Naive thymus-derived CD8-positive, alpha-beta T cell (primary cell): ENCODE data around the gene CYBA. TPM values are rescaled to one million over a fixed set of nuclear protein-coding genes. Genes with fewer than 3 reads are reported as not detected.

Experiments
- ATAC-seq, 2 donors: fragments of 150-1000 bp; cut with Tn5 transposase in 1 of 2; sonication (Bioruptor Pico), chemical (Tn5 transposase) in 1 of 2; 1 replicate in 1 of 2; 2 replicates in 1 of 2; pipeline ENCODE4 v1.10.0; 2021; ENCODE audit warnings: mild to moderate bottlenecking in 2 of 2, moderate library complexity in 2 of 2
- POLR2A ChIA-PET: fragments of 350-600 bp; sonication (Branson Sonifier 250); formaldehyde crosslinking; loops from one replicate; lab custom pipeline; 2021; ENCODE audit warnings: antibody characterized with exemption; lab: Charles Lee
- DNase-seq, 10 donors: peaks; one replicate each; pipeline versions ENCODE4 v3.0.0 to v3.0.0-alpha.2; 2020 to 2022
- H3K27ac Mint-ChIP-seq, 10 donors: one replicate each; pipeline ENCODE4 v1.8.0; 2020 to 2022; ENCODE audit warnings: mild to moderate bottlenecking in 10 of 10, mixed read lengths in 10 of 10, moderate library complexity in 4 of 10, inconsistent platforms in 1 of 10
- H3K27me3 Mint-ChIP-seq, 5 donors: one replicate each; pipeline ENCODE4 v1.8.0; 2021 to 2022; ENCODE audit warnings: mixed read lengths in 5 of 5
- H3K36me3 Mint-ChIP-seq, 3 donors: one replicate each; pipeline ENCODE4 v1.8.0; 2020 to 2022; ENCODE audit warnings: mixed read lengths in 3 of 3, mild to moderate bottlenecking in 2 of 3, inconsistent platforms in 1 of 3
- H3K4me1 Mint-ChIP-seq, 4 donors: one replicate each; pipeline ENCODE4 v1.8.0; 2021 to 2022; ENCODE audit warnings: mixed read lengths in 4 of 4
- H3K4me3 Mint-ChIP-seq, 10 donors: one replicate each; pipeline ENCODE4 v1.8.0; 2020 to 2022; ENCODE audit warnings: mild to moderate bottlenecking in 10 of 10, mixed read lengths in 10 of 10, moderate library complexity in 6 of 10, inconsistent platforms in 1 of 10
- H3K9me3 Mint-ChIP-seq, 9 donors: one replicate each; pipeline ENCODE4 v1.8.0; 2020 to 2022; ENCODE audit warnings: mixed read lengths in 9 of 9, mild to moderate bottlenecking in 3 of 9, inconsistent platforms in 1 of 9, moderate library complexity in 1 of 9
- polyA plus RNA-seq, 3 donors: library from polyadenylated mRNA; unstranded; fragments of 300-500 nt; fragmentation: Illumina TruSeq; gene quantifications; one replicate each; pipeline ENCODE4 v1.2.3, GENCODE V29; 2021
- total RNA-seq, 8 experiments: library from RNA in 2 of 8; stranded (reverse) in 2 of 8; gene quantifications; one replicate each; pipeline ENCODE4 v1.2.3 and lab custom pipeline; 2021 to 2026

Gene CYBA
- total and polyA plus RNA-seq, 5 experiments from 2014 or later = 231 to 787 (median 625) TPM

DNA sequence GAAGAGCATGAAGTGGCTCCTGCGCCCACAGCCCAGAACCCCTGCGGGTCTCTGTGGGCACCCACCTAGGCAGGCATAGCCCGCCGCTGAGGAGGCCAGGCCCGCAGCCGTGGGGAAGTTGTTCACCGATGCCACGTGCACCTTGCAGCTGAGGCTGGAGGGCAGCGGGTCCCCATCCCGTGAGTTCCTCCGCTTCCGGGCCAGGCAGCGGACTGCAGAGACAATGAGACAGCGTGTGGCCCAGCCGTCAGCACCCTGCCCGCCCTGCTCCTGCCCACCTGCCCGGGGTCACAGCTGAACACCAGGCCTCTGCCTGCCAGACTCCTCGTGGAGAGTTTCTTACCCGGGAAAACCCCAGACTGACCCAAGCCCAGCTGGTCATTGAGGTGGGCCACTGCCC lies 6.5 kb upstream of the CYBA start:
- H3K4me1 Mint-ChIP-seq = peaks cover 4 to 28% (median 21%) of the 10 kb centered on the region in 4 donors
- no peak overlapping the region for H3K4me3 Mint-ChIP-seq
- H3K27ac Mint-ChIP-seq = no peak overlapping the region
- no peaks in the 10 kb centered on the region for H3K9me3 Mint-ChIP-seq
- H3K36me3 Mint-ChIP-seq = peaks cover 0 to 9% (median 2%) of the 10 kb centered on the region in 3 donors
- DNase-seq (no peak), ATAC-seq (no peak)
- no peaks in the 10 kb centered on the region for H3K27me3 Mint-ChIP-seq
- POLR2A ChIA-PET = interaction anchor here (1.7 kb wide), 1 partner anchor 18 kb away, joined by 6 read pairs; the partner anchor contains the start of gene IL17C

DNA sequence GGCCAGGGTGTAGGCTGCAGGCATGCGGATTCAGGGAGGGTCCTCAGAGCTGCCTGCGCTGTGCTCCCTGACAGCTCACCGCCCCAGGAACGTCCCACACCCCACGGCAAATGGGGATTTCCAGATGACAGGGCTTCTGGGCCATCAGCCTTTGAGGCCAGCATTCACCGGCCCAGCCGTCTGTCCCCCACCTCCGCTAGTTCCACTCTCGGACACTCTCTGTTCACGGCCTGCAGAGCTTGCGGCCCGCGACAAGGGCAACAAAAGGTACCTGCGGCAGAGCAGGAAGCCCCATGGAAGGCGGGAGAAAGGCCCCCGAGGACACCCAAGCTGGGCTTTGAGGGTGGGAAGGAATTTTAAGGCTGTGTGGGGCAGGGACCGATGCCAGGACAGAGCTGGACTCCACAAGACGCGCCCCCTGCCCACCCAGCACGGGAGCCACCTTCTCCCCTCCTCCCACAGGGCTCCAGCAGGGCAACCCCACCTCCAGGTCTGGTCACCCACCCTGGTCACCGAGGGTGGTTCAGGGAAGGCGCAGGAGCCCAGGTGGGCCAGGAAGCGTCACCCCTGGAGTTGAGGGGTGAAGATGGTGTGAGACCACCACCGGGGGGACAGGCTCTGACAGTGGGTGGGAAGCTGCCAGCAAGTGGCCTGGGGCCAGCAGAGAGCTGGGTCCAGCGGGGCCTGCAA lies 5.6 kb upstream of the CYBA start:
- Mint-ChIP-seq H3K4me1 (peaks cover 3 to 27% (median 16%) of the 10 kb centered on the region in 4 donors), H3K27me3 (no peaks in the 10 kb centered on the region), H3K27ac (peak overlapping the region in 1 of 10 donors; percentile 68), H3K4me3 (peak overlapping the region in 1 of 10 donors; percentile 20), H3K36me3 (peaks cover 0 to 9% (median 2%) of the 10 kb centered on the region in 3 donors), H3K9me3 (no peaks in the 10 kb centered on the region)
- POLR2A ChIA-PET = interaction anchor here (1.7 kb wide), 1 partner anchor 17 kb away, joined by 6 read pairs; the partner anchor contains the start of gene IL17C
- DNase-seq (no peak), ATAC-seq (no peak)

DNA sequence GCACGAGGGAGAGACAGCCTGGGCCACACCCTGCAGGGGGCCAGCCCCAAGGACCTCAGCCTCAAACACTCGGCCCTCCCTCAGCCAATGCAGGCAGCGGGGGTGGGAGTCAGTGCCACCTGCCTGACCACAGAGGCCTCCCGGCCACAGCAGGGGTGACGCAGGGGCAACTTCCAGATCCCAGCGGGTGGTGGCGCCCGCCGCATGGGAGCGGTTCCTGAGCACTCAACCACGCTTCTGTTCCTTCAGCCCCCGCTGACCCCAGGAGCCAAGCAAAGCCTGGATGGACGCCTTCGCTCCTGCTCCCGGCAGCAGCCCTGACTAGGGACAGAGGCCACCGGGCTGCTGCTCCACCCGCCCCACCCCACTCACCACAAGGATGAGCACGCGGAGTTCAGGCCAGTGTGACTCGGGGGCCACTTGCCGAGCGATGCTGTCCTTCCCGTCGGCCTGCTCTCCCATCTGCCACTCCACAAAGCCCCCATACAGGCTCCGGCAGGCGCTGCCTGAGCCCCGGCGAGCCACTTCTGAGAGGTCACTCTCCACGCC lies 5.0 kb upstream of the CYBA start:
- H3K4me1 Mint-ChIP-seq = peaks cover 4 to 26% (median 17%) of the 10 kb centered on the region in 4 donors
- H3K27me3 Mint-ChIP-seq = no peaks in the 10 kb centered on the region
- H3K9me3 Mint-ChIP-seq = no peaks in the 10 kb centered on the region
- H3K4me3 Mint-ChIP-seq = no peak overlapping the region
- no peak overlapping the region for H3K27ac Mint-ChIP-seq
- POLR2A ChIA-PET = no interaction called here
- ATAC-seq (no peak), DNase-seq (no peak)
- peaks cover 0 to 9% (median 2%) of the 10 kb centered on the region in 3 donors for H3K36me3 Mint-ChIP-seq

DNA sequence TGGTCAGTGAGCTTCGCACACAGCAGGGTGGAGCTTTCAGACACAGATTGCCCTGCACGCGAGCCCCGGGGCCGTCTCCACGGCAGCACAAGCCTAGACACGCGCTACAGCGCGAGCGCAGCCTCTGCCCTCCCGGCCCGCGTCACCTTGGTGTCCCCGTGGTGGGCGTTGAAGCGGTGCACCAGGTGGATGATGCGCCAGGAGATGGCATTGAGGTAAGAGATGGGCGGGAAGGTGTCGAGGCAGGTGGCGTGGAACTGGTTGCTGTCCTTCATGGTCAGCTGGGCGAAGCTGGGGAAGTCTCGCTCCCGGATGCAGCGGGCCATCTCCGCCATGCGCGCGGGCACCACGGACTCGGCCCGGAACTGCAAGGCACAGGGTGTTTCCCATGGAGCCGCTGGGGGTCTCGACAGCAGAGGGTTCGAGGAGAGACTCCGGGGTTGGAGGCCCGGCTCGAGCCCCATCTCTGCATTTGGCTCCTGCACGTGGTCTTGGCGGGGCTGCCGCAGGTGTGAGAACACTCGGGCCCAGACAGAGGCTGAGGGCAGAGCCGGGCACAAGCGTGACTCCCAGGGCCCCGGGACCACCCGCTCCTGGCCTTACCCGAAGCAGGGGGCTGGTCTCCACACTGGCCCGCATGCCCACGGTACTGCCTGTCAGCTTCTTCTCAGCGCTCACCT lies 4.3 kb upstream of the CYBA start:
- H3K27me3 Mint-ChIP-seq = no peaks in the 10 kb centered on the region
- peaks cover 4 to 26% (median 16%) of the 10 kb centered on the region in 4 donors for H3K4me1 Mint-ChIP-seq
- H3K4me3 Mint-ChIP-seq = no peak overlapping the region

DNA sequence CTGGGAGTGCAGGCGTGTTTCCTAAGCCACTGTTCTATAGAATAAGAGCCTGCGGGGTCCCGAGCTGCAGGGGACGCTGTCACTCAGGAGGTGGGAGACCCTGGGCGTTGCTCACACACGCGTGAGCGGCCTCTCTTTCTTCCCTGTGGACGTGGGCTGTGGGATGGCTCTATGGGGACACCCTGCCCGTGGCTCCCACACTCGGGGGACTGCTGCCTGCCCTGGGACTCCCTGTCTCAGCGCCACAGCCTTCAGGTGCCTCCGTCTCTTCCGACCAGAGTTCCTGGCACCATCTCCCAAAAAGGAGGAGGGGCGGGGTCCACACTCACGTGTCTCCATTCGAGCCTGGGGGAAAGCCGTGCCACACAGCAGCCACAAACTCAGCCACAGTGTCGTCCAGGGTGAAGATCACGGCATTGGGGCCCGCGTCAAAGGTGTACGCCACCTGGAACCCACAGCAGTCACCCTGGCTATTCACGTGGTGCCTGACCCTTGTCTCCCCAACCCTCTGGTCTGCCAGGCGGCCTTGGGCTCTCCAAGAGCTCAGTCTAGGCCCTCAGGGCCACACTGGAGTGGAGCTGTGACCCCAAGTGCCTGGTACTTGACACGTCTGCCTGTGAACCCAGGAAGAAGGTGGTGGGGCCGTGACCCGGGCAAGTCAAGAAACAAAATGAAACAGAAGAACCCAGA lies 3.7 kb upstream of the CYBA start:
- peaks cover 0 to 9% (median 2%) of the 10 kb centered on the region in 3 donors for H3K36me3 Mint-ChIP-seq
- ATAC-seq (no peak), DNase-seq (no peak)
- POLR2A ChIA-PET = interaction anchor here (1.6 kb wide), 1 partner anchor 48 kb away, joined by 5 read pairs; no protein-coding TSS in a partner anchor
- H3K4me1 Mint-ChIP-seq = peaks cover 4 to 27% (median 17%) of the 10 kb centered on the region in 4 donors
- H3K9me3 Mint-ChIP-seq = no peaks in the 10 kb centered on the region
- H3K27me3 Mint-ChIP-seq = no peaks in the 10 kb centered on the region
- H3K4me3 Mint-ChIP-seq = no peak overlapping the region
- peak overlapping the region in 6 of 10 donors; percentile 15 to 87 (median 73) for H3K27ac Mint-ChIP-seq

More for the DNA sequence above, 4.3 kb upstream of the CYBA start:
- DNase-seq = no peak
- Mint-ChIP-seq H3K27ac (peak overlapping the region in 5 of 10 donors; percentile 29 to 87 (median 59)), H3K9me3 (no peaks in the 10 kb centered on the region), H3K36me3 (peaks cover 0 to 9% (median 2%) of the 10 kb centered on the region in 3 donors)
- POLR2A ChIA-PET = interaction anchor here (1.6 kb wide), 1 partner anchor 48 kb away, joined by 5 read pairs; no protein-coding TSS in a partner anchor
- no peak for ATAC-seq

DNA sequence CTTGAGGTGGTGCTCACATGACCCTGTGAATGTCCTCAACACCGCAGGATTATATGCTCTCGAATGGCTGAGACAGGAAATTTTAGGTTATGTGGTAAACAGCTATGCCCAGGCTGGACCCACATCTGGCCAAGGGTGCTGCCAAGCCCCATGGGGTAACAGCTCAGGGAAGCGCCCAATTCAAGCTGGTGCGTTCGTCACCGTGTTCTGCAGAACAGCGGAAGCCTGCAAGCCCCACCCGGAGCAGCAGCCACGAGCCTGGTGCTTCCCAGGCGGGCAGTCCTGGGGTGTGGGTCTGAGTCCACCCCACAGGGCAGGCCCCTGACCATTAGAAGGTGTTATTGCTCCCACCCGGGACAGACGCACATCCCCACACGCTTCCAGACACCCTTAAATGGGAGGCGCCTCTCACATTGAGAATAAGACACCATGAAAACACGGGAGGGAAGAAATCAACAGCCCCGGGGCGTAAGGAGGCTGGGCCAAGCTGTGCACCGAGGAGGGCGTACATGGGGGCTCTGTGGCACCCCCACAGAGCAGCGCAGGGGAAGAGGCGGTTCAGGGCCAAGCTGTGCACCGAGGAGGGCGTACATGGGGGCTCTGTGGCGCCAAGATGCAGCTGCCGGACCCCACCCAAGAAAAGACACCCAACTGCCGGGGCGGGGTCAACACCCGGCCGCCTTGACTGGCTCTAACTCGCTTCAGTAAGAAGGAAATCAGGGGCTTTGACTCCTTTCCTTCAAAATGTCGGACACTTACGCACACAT lies 2.9 kb upstream of the CYBA start:
- peaks cover 8 to 33% (median 23%) of the 10 kb centered on the region in 4 donors for H3K4me1 Mint-ChIP-seq
- no peak for DNase-seq
- H3K27ac Mint-ChIP-seq = peak overlapping the region in 8 of 10 donors; percentile 48 to 89 (median 74)
- no peak for ATAC-seq
- peaks cover 0 to 15% (median 2%) of the 10 kb centered on the region in 3 donors for H3K36me3 Mint-ChIP-seq
- POLR2A ChIA-PET = interaction anchor here (1.6 to 2.5 kb wide), 2 partner anchors 17 to 49 kb away, joined by 5 to 7 read pairs; no protein-coding TSS in a partner anchor
- no peaks in the 10 kb centered on the region for H3K9me3 Mint-ChIP-seq
- H3K4me3 Mint-ChIP-seq = peak overlapping the region in 2 of 10 donors; percentile 37 to 47
- H3K27me3 Mint-ChIP-seq = no peaks in the 10 kb centered on the region

DNA sequence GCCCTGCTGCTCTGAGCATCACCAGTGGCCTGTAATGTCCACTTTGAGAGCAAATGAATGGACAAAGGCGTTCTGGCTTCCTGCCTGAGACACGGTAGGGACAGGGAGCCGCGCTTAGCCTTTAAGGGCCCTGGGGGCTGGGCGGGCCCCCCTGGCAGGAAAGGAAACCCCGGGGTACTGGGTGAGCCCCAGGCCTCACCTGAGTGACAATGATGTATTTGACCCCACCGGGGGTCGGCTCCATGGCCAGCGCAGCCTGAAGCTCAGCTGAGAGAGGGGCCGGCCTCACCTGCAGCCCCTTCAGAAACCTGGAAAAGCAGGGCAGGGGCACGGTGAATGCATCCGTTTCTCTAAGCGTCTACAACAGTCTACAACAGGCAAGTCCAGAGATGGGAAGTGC lies 2.2 kb upstream of the CYBA start:
- no peak for DNase-seq
- POLR2A ChIA-PET = interaction anchor here (2.5 kb wide), 1 partner anchor 16 kb away, joined by 7 read pairs; no protein-coding TSS in a partner anchor
- Mint-ChIP-seq H3K4me1 (peaks cover 8 to 37% (median 23%) of the 10 kb centered on the region in 4 donors), H3K27ac (peak overlapping the region in 8 of 10 donors; percentile 47 to 89 (median 74)), H3K27me3 (no peaks in the 10 kb centered on the region), H3K36me3 (peaks cover 0 to 15% (median 2%) of the 10 kb centered on the region in 3 donors), H3K9me3 (no peaks in the 10 kb centered on the region), H3K4me3 (peak overlapping the region in 3 of 10 donors; percentile 26 to 47 (median 37))
- no peak for ATAC-seq

DNA sequence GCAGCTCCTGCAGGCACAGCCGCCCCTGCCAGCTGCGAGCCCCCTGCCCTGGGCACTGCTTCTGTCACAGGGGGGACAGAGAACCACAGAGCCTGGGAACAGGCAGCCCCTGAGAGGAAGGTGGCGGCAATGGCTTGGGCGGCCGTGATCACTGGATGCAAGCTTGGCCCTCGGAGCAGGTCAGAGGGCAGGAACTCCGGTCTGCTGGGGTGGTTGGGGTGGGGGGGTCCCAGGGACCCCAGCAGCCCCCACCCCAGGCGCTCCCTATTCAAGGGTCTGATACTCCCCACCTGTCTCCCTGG lies 1.9 kb upstream of the CYBA start:
- peaks cover 0 to 15% (median 2%) of the 10 kb centered on the region in 3 donors for H3K36me3 Mint-ChIP-seq
- POLR2A ChIA-PET = interaction anchor here (0.8 to 2.5 kb wide), 2 partner anchors 16 to 48 kb away, joined by 4 to 7 read pairs; no protein-coding TSS in a partner anchor
- H3K4me1 Mint-ChIP-seq = peaks cover 8 to 37% (median 23%) of the 10 kb centered on the region in 4 donors
- H3K9me3 Mint-ChIP-seq = no peaks in the 10 kb centered on the region
- peak overlapping the region in 3 of 10 donors; percentile 69 to 86 (median 78) for H3K27ac Mint-ChIP-seq
- ATAC-seq (no peak), DNase-seq (no peak)
- H3K27me3 Mint-ChIP-seq = no peaks in the 10 kb centered on the region
- H3K4me3 Mint-ChIP-seq = peak overlapping the region in 2 of 10 donors; percentile 26 to 39

DNA sequence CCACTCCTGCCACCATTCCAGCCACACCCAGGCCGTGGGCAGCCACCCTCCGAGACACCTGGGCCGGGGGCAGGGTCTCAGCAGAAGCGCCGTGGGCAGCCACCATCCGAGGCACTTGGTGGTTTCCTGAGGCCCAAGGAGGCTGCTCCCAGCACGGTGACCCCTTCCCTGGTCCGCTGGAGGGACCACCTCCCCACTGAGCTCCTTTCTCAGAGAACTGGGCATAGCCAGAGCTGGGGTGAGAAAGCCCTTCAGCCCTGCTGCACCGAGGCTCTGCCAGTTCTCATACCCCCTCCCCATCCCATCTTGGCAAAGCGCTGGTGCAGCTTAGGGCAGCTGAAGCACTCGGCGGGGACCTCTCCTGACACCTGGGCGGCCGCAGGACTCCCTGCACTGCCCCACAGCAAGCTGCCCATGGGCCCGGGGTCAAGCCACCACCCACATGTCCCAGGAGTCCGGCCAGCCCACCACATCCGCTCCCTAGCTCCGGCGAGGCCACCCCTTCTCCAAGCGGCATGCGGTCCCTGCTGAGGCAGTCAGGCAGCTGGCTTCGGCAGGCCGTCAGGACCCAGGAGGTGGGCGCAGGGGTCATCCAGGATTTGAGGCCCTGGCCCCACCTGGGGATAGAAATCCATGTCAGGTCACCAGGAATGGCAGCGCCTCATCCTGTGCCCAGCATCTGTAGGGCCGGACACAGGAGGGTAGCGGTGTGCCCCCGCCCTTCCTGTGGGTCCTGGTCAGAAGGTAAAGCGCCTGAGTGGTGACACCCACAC lies 1.3 kb upstream of the CYBA start:
- POLR2A ChIA-PET = interaction anchor here (0.6 to 2.5 kb wide), 5 partner anchors 9 to 53 kb away, joined by 3 to 7 read pairs (median 3); no protein-coding TSS in a partner anchor
- Mint-ChIP-seq H3K36me3 (peaks cover 0 to 15% (median 2%) of the 10 kb centered on the region in 3 donors), H3K27ac (peak overlapping the region in 8 of 10 donors; percentile 52 to 94 (median 84)), H3K4me3 (peak overlapping the region in 8 of 10 donors; percentile 13 to 88 (median 31)), H3K4me1 (peaks cover 8 to 37% (median 23%) of the 10 kb centered on the region in 4 donors), H3K27me3 (no peaks in the 10 kb centered on the region), H3K9me3 (no peaks in the 10 kb centered on the region)
- DNase-seq (no peak), ATAC-seq (no peak)

DNA sequence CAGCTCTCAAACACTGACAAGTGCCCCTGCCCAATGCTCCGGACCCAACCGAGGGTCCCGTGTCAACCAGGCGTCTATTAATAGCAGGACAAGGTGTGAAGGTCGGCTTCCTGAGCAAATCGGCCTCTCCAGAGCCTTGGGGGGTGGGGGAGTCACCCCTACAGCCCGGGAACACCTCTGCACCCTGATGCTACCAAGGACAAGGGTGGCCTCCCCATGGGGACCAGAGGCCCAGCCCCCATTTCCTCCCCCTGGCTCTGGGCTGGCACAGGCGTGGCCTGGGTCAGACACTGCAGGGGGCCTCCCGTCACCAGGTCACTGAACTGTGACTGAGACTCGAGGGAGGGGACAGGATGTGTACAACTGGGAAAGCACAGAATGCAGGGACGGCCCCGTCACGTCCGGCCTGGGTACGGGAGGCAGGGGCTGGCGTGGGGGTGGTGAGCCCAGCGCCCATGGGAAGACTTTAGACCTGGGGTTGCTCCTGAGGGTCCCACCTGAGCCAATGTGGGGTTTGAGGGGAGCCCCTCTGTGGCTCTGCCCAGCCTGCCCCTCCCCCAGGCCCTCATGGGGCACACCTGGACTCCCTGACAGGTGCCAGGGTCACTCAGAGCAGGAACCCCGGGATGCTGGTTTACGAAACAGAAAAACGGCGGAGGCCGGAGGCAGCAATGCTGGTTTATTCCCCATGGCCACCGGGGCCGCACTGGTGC lies 579 bp upstream of the CYBA start:
- H3K27ac Mint-ChIP-seq = peak overlapping the region; percentile 78 to 96 (median 93)
- peaks cover 8 to 39% (median 25%) of the 10 kb centered on the region in 4 donors for H3K4me1 Mint-ChIP-seq
- H3K36me3 Mint-ChIP-seq = peaks cover 0 to 12% (median 2%) of the 10 kb centered on the region in 3 donors
- ATAC-seq = peak; percentile 54 to 78
- H3K9me3 Mint-ChIP-seq = no peaks in the 10 kb centered on the region
- POLR2A ChIA-PET = interaction anchor here (0.6 to 4.2 kb wide), 7 partner anchors 10 to 54 kb away, joined by 3 to 31 read pairs (median 4); partner anchors contain the start of gene MVD
- H3K4me3 Mint-ChIP-seq = peak overlapping the region; percentile 81 to 96 (median 90)
- no peaks in the 10 kb centered on the region for H3K27me3 Mint-ChIP-seq
- peak in 8 of 10 donors; percentile 56 to 88 (median 66) for DNase-seq
